ENCODE results near the gene SLC40A1.

GRCh38 chr2:189511210-189511959 lies 69.2 kb downstream of the SLC40A1 start:
- no peak for TF ChIP-seq CTCF (IDR thresholded peaks at IDR 0.05; ENCODE audit: low read depth, low read length, missing input control)
- TF ChIP-seq ZBTB33 (IDR thresholded peaks at IDR 0.05), result no peak
- TF ChIP-seq RAD21 (IDR thresholded peaks at IDR 0.05), result no peak
- TF ChIP-seq FOXA2 (IDR thresholded peaks at IDR 0.05), result no peak
- no peak for TF ChIP-seq REST (IDR thresholded peaks at IDR 0.05)
- no peak for TF ChIP-seq SP1 (IDR thresholded peaks at IDR 0.05)
- TF ChIP-seq GABPA (IDR thresholded peaks at IDR 0.05 in 1 of 2, conservative IDR thresholded peaks at IDR 0.05 in 1 of 2), result no peak
- no peak for TF ChIP-seq MAX (IDR thresholded peaks at IDR 0.05)
- no peak for TF ChIP-seq JUND (IDR thresholded peaks at IDR 0.05)
- TF ChIP-seq YY1 (IDR thresholded peaks at IDR 0.05), result no peak
- TF ChIP-seq ATF3 (IDR thresholded peaks at IDR 0.05), result no peak
